Measurements from ENCODE around the gene MEF2D.

DNA sequence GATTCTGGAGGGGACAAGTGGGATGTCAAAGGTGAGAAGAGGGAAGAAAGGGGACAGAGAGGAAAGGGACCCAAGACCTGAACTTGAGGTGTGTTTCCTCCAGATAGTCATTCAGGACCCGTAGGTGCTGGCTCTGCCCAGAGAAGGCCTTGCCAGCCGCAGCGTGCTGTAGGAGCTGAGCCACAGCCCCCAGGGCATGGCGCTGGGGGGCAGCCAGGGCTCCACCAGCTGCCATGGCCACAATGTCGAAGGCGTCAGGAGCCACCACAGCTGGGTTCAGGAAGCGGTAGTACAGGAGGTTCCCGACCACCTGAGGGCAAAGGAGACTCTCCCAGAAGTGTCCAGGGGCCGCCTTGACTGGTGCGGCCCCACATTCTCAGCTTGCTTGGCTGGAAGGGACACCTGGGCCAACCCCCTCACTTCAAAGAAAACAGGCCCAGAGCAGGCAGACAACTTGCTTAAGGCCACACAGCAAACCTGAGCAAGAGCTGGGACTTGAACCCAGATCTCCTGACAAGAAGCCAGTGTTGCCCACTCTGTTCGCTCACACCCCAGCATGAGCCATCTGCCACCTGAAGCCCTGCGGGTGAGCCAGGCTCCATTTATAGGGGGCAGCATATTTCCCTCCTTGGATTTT lies 34.0 kb upstream of the MEF2D start:
- no peak for TF ChIP-seq CTCF (IDR thresholded peaks at IDR 0.05)
- no peak for TF ChIP-seq POLR2A (IDR thresholded peaks at IDR 0.05)
